Midbrain (tissue), 1 donor: Measurements from ENCODE around the gene CCZ1B.
A peak's percentile ranks its signal among the peaks of the same experiment; 100 is the strongest.
"Not testable (repeated sequence)": the region's sequence is repeated elsewhere in the genome, so short reads cannot be mapped to it uniquely, and the experiment has no call there.

Experiments used
- DNase-seq: peaks from one replicate; lab custom pipeline; 2025; lab: John Stamatoyannopoulos, UW

The CCZ1B gene

GRCh38 chr7:6826151-6826550, at the start of gene CCZ1B:
Gene CCZ1B (minus strand): TSS chr7:6826275. CDS start chr7:6826197, 78 bp downstream.
- peak; percentile 37 for DNase-seq

DNA sequence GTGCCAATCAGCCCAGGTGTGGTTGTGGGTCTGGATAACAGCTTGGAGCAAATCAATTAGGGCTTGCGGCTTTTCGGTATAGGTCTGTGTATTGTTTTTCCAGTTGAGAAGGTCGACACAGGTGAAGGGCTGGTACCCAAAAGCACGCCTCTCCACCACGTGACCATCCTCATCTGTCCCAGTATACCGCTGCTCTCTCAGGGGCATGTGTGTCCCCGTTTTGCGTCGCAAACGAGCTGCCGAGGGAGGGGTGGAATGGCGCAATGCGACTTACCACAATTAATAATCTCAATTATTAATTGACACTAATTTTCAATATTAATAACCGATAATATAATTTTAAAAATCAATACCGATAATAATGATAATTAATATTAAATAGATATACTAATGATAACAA, 48.9 kb upstream of the CCZ1B start:
- DNase-seq = not testable (repeated sequence)

DNA sequence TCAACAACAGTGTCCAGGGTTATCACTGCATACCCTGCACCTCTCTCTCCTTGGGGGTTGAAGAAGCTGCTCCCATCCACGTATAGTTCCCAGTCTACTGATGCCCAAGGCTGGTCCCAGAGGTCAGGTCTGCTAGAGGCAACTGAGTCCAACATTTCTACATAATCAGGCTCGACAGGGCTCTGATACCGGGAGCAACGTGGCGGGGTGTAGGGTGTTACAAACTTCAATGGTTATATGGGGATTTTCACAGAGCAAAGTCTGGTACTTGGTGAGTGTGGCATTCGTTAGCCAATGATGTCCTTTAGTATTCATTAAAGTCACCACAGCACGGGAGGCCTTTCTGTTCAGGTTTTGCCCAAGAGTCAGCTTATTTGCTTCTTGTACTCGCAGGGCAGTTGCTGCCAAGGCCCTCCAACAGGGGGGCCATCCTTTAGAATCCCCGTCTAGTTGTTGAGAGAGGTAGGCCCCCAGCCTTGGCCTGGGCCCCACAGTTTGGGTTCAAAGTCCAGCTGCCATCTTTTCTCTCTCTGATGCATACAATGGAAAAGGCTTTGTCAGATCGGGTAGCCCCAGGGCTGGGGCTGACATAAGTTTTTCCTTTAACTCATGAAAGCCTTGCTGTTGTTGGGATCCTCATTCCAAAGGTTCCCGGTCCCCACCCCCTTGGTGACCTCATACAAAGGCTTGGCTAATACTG, 46.3 kb upstream of the CCZ1B start:
- DNase-seq = not testable (repeated sequence)

- DNase-seq = not testable (repeated sequence)
Measured at GRCh38 chr7:6871421-6872144, 45.5 kb upstream of the CCZ1B start.

DNA sequence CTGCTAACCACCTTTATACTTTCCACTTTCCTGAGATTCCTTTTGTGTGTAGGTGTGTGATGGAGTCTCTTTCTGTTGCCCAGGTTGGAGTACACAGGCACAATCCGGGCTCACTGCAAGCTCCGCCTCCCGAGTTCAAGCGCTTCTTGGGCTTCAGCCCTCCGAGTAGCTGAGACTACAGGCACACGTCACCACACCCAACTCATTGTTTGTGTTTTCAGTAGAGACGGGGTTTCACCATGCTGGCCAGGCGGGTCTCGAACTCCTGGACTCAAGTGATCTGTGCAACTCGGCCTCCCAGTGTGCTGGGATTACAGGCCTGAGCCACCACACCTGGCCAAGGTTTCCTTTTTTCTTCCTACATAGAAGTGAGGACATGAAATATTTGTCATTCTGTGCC, 38.7 kb upstream of the CCZ1B start:
- DNase-seq = not testable (repeated sequence)

- DNase-seq = not testable (repeated sequence)
Measured at GRCh38 chr7:6864188-6864587, 38.1 kb upstream of the CCZ1B start.

GRCh38 chr7:6862876-6863275, 36.8 kb upstream of the CCZ1B start:
- DNase-seq = not testable (repeated sequence)

DNA sequence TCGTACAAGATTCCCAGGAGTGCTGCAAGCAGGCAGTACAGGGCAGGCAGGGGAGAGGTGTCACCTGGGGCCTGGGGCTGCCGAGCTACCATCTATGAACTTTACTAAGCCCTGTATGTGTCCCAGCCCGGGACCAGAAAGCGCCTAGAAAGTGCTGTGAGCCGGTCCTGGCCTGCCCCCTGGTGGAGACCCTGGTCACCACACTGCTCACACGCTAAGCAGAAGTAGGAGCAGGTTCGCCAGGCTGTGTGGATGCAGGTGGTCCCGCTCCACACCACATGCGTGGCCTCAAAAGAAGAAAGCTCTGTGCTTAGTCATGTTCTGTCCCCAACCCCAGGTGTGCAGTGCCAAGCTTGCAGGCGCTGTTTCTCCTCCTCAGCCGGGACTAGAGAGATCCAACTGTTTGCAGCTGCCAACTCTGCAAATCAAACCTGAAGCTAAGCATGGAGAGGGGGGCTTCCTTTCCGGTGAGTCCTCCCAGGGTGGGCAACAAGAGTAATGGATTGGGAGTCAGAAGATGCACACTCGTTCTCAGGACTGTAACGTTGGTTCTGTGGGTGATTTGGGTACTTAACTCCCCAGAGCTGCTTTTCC, 31.7 kb upstream of the CCZ1B start:
- peak; percentile 30 for DNase-seq

DNA sequence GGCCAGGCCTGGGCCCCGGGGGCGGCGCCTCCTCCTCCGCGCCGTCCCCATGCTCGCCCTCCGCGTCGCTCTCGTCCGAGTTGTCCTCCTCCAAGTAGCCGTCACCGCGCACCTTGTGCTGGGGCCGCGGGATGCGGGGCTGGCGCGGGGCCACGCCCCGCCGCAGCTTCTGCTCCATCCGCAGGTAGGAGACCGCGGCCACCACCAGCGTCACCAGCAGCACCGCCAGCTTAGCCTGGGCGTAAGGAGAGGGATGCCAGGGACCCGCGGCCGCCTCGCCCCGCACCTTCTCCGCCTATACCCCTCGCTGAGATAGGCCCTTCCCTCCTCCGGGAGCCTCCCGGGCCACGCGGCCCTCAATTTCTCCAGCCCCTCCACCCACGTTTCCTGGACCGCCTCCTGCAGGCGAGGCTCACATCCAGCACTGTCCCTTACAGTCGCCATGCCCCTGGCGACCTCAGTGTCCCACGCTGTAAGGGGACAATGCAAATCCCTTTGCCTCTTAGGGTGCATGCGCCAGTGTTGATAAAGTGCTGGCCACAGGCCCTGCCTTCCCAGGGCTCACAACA, 29.6 kb upstream of the CCZ1B start:
- not testable (repeated sequence) for DNase-seq

DNA sequence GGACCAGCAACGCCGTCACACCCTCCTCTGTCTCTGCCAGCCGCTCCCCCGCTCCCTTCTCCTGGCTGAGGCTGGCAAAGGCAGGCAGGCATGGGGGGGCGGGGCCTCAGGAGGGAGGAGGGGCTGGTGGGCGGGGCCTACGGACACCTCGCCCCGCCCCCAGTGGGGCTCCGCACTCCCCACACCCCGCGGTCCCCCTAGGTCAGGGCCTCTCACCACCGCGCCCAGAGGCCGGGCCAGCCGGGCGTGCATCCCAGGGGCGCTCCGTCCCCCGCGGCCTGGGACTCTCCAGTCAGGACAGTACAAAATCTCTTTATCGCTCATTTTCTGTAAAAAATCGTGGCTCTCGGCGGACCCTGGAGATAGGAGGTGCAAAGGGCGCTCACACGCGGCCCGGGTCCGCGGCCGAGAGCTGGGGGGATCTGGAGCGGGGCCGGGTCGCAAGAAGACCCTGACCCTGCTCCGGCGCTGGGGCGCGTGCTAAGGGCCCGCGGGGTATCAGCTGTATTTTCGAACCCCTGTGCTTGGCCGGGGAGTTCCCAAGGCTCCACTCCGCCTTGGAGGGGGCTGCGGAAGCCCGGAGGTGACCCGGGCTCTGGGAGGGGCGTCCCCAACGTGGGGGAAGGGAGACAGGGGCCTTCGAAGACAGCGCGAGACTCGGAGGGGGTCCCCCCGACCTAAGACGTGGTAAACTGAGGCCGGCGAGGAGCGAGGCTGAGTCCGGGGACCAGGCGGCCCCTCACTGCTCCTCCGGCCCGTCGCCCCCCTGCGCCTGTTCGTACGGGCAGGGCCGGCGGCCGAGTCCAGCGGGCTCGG, 28.9 kb upstream of the CCZ1B start:
- not testable (repeated sequence) for DNase-seq

- DNase-seq = not testable (repeated sequence)
Measured at GRCh38 chr7:6853681-6854080, 27.6 kb upstream of the CCZ1B start.

DNA sequence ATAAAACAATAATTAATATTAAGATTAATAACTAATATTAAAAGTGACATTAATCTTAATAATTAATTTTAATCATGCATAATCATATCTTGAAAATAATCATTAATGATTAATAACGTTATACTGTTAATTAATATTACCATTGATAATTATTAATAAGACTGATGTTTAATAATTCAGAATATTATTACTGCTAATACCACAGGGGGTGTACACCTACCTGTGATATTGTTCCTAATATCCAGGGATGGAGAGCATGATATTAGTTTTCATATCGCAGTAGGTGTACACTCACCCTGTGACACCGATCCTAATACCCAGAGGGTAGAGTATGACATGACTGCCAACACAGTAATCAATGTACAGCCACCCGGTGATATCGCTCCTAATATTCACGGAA, 23.1 kb upstream of the CCZ1B start:
- not testable (repeated sequence) for DNase-seq

DNA sequence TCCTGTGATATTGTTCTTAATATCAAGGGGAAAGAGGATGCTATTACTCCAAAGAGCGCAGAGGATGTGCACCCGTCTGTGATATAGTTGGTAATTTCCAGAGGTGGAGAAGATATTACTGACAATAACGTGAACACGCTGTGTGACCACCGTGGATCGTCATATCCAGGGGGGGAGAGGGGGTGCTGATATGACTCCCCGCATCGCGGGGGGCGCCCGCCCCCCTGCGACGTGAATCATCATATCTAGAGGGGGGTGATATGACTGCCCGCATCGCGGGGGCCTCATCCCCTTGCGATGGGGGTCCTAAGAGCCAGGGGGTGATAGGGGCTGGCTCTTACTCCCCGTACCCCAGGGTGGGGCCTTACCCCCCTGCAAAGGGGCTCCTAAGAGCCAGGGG, 21.7 kb upstream of the CCZ1B start:
- not testable (repeated sequence) for DNase-seq

- not testable (repeated sequence) for DNase-seq
Measured at GRCh38 chr7:6845971-6846449, 19.9 kb upstream of the CCZ1B start.

- not testable (repeated sequence) for DNase-seq
Measured at GRCh38 chr7:6843654-6844053, 17.6 kb upstream of the CCZ1B start.

- DNase-seq = not testable (repeated sequence)
Measured at GRCh38 chr7:6843092-6843491, 17.0 kb upstream of the CCZ1B start.

GRCh38 chr7:6842278-6842921, 16.3 kb upstream of the CCZ1B start:
- not testable (repeated sequence) for DNase-seq

DNA sequence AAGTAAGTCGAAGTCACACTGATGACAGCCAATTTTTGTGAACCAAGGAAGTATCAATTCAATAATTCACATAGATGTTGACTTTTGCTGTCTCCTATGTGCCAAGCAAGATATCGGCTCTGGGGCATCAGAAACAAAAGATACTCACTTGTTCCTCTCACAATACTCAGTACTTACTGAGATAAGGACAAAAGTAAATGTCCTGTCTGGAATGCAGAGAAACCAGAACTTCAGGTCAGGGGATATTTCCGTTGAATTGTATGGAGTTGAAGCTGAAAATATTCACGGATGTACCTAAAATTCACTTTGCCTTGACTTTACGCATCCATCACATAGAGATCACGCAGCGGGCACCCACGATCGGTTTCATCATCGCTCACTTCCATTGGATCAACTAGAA, 11.0 kb upstream of the CCZ1B start:
- not testable (repeated sequence) for DNase-seq

- not testable (repeated sequence) for DNase-seq
Measured at GRCh38 chr7:6835521-6835920, 9.4 kb upstream of the CCZ1B start.

- no peak for DNase-seq
Measured at GRCh38 chr7:6833636-6834035, 7.6 kb upstream of the CCZ1B start.
